ENCODE results near the gene RBM15B. TPM values are rescaled to one million over a fixed set of nuclear protein-coding genes. Genes with fewer than 3 reads are reported as not detected.

Gene RBM15B
- total and polyA plus RNA-seq, 2 experiments from 2014 or later = 16.3 to 57.9 TPM

DNA sequence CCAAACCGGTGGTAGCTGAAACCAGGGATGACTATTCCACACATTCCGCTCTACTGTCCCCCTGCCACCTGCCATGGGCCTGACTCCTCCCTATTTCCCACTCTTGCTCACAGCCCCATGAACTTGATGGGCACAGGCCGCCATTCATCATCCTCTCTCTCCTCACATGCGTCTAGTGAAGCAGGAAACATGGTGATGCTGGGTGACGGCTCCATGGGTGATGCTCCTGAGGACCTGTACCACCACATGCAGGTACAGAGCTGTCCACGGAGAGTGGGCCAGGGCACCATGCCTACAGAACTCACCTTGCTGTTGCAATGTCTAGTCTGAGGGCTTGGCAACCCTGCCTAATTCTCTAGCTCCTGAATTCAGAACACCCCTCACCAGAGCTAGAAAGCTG is 29.3 kb upstream of the RBM15B start:
- H3F3A ChIP-seq (replicated peaks; ENCODE audit: low read depth) = no peaks in the 10 kb centered on the region
- no peak overlapping the region for H2AFZ ChIP-seq
- no peaks in the 10 kb centered on the region for H4K20me1 ChIP-seq (replicated peaks; ENCODE audit: insufficient read depth)
- H3K4me1 ChIP-seq (ENCODE audit: insufficient read depth) = no peaks in the 10 kb centered on the region
- no peaks in the 10 kb centered on the region for H3K9me2 ChIP-seq (ENCODE audit: insufficient read depth)
- no peaks in the 10 kb centered on the region for H3K79me2 ChIP-seq (replicated peaks; ENCODE audit: insufficient read depth)
- Mint-ChIP-seq H3K4me1 (no peaks in the 10 kb centered on the region), H3K9me3 (peaks cover 3% of the 10 kb centered on the region), H3K4me3 (no peak overlapping the region), H3K36me3 (ENCODE audit: low read depth) (peaks cover 5% of the 10 kb centered on the region), H3K27me3 (ENCODE audit: insufficient read depth, low read depth, poor library complexity) (peaks cover under 1% of the 10 kb centered on the region), H3K27ac (no peak overlapping the region)
- no peak overlapping the region for H3K4me3 ChIP-seq
- H3K4me2 ChIP-seq = no peak overlapping the region
- no peak overlapping the region for H3K27ac ChIP-seq (ENCODE audit: low read depth)
- no peak for ATAC-seq
- TF ChIP-seq, protein P1, sequence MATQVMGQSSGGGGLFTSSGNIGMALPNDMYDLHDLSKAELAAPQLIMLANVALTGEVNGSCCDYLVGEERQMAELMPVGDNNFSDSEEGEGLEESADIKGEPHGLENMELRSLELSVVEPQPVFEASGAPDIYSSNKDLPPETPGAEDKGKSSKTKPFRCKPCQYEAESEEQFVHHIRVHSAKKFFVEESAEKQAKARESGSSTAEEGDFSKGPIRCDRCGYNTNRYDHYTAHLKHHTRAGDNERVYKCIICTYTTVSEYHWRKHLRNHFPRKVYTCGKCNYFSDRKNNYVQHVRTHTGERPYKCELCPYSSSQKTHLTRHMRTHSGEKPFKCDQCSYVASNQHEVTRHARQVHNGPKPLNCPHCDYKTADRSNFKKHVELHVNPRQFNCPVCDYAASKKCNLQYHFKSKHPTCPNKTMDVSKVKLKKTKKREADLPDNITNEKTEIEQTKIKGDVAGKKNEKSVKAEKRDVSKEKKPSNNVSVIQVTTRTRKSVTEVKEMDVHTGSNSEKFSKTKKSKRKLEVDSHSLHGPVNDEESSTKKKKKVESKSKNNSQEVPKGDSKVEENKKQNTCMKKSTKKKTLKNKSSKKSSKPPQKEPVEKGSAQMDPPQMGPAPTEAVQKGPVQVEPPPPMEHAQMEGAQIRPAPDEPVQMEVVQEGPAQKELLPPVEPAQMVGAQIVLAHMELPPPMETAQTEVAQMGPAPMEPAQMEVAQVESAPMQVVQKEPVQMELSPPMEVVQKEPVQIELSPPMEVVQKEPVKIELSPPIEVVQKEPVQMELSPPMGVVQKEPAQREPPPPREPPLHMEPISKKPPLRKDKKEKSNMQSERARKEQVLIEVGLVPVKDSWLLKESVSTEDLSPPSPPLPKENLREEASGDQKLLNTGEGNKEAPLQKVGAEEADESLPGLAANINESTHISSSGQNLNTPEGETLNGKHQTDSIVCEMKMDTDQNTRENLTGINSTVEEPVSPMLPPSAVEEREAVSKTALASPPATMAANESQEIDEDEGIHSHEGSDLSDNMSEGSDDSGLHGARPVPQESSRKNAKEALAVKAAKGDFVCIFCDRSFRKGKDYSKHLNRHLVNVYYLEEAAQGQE (IDR thresholded peaks at IDR 0.05; ENCODE audit: unreplicated experiment) = no peak
- TF ChIP-seq JUNB (IDR thresholded peaks at IDR 0.05; ENCODE audit: unreplicated experiment) = no peak
- no peak for TF ChIP-seq EZH2 (IDR thresholded peaks at IDR 0.05; ENCODE audit: low read depth, unreplicated experiment)
- no peak for TF ChIP-seq EZH2phosphoT487 (IDR thresholded peaks at IDR 0.05; ENCODE audit: unreplicated experiment)
- TF ChIP-seq, protein P2, sequence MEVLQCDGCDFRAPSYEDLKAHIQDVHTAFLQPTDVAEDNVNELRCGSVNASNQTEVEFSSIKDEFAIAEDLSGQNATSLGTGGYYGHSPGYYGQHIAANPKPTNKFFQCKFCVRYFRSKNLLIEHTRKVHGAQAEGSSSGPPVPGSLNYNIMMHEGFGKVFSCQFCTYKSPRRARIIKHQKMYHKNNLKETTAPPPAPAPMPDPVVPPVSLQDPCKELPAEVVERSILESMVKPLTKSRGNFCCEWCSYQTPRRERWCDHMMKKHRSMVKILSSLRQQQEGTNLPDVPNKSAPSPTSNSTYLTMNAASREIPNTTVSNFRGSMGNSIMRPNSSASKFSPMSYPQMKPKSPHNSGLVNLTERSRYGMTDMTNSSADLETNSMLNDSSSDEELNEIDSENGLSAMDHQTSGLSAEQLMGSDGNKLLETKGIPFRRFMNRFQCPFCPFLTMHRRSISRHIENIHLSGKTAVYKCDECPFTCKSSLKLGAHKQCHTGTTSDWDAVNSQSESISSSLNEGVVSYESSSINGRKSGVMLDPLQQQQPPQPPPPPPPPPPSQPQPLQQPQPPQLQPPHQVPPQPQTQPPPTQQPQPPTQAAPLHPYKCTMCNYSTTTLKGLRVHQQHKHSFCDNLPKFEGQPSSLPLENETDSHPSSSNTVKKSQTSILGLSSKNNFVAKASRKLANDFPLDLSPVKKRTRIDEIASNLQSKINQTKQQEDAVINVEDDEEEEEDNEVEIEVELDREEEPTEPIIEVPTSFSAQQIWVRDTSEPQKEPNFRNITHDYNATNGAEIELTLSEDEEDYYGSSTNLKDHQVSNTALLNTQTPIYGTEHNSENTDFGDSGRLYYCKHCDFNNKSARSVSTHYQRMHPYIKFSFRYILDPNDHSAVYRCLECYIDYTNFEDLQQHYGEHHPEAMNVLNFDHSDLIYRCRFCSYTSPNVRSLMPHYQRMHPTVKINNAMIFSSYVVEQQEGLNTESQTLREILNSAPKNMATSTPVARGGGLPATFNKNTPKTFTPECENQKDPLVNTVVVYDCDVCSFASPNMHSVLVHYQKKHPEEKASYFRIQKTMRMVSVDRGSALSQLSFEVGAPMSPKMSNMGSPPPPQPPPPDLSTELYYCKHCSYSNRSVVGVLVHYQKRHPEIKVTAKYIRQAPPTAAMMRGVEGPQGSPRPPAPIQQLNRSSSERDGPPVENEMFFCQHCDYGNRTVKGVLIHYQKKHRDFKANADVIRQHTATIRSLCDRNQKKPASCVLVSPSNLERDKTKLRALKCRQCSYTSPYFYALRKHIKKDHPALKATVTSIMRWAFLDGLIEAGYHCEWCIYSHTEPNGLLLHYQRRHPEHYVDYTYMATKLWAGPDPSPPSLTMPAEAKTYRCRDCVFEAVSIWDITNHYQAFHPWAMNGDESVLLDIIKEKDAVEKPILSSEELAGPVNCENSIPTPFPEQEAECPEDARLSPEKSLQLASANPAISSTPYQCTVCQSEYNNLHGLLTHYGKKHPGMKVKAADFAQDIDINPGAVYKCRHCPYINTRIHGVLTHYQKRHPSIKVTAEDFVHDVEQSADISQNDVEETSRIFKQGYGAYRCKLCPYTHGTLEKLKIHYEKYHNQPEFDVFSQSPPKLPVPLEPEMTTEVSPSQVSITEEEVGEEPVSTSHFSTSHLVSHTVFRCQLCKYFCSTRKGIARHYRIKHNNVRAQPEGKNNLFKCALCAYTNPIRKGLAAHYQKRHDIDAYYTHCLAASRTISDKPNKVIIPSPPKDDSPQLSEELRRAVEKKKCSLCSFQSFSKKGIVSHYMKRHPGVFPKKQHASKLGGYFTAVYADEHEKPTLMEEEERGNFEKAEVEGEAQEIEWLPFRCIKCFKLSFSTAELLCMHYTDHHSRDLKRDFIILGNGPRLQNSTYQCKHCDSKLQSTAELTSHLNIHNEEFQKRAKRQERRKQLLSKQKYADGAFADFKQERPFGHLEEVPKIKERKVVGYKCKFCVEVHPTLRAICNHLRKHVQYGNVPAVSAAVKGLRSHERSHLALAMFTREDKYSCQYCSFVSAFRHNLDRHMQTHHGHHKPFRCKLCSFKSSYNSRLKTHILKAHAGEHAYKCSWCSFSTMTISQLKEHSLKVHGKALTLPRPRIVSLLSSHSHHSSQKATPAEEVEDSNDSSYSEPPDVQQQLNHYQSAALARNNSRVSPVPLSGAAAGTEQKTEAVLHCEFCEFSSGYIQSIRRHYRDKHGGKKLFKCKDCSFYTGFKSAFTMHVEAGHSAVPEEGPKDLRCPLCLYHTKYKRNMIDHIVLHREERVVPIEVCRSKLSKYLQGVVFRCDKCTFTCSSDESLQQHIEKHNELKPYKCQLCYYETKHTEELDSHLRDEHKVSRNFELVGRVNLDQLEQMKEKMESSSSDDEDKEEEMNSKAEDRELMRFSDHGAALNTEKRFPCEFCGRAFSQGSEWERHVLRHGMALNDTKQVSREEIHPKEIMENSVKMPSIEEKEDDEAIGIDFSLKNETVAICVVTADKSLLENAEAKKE (CRISPR knock-in tag; IDR thresholded peaks at IDR 0.05) = no peak
- TF ChIP-seq, protein P3, sequence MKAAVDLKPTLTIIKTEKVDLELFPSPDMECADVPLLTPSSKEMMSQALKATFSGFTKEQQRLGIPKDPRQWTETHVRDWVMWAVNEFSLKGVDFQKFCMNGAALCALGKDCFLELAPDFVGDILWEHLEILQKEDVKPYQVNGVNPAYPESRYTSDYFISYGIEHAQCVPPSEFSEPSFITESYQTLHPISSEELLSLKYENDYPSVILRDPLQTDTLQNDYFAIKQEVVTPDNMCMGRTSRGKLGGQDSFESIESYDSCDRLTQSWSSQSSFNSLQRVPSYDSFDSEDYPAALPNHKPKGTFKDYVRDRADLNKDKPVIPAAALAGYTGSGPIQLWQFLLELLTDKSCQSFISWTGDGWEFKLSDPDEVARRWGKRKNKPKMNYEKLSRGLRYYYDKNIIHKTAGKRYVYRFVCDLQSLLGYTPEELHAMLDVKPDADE (IDR thresholded peaks at IDR 0.05) = no peak
- TF ChIP-seq POLR2AphosphoS5 (IDR thresholded peaks at IDR 0.05; ENCODE audit: low read depth) = no peak
- TF ChIP-seq, protein P4, sequence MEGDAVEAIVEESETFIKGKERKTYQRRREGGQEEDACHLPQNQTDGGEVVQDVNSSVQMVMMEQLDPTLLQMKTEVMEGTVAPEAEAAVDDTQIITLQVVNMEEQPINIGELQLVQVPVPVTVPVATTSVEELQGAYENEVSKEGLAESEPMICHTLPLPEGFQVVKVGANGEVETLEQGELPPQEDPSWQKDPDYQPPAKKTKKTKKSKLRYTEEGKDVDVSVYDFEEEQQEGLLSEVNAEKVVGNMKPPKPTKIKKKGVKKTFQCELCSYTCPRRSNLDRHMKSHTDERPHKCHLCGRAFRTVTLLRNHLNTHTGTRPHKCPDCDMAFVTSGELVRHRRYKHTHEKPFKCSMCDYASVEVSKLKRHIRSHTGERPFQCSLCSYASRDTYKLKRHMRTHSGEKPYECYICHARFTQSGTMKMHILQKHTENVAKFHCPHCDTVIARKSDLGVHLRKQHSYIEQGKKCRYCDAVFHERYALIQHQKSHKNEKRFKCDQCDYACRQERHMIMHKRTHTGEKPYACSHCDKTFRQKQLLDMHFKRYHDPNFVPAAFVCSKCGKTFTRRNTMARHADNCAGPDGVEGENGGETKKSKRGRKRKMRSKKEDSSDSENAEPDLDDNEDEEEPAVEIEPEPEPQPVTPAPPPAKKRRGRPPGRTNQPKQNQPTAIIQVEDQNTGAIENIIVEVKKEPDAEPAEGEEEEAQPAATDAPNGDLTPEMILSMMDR (conservative IDR thresholded peaks at IDR 0.05; ENCODE audit: low read depth in 2 of 2) = no peak
- TF ChIP-seq STAT1 (IDR thresholded peaks at IDR 0.05; ENCODE audit: unreplicated experiment) = no peak
- no peak for TF ChIP-seq ZNF114 (CRISPR knock-in tag; IDR thresholded peaks at IDR 0.05)
- no peak for DNase-seq (ENCODE audit: low spot score)
- no peaks in the 10 kb centered on the region for H3K27me3 ChIP-seq (ENCODE audit: insufficient read depth)
- H3K36me3 ChIP-seq (ENCODE audit: insufficient read depth) = no peaks in the 10 kb centered on the region
